Adipocyte (in vitro differentiated cells): ENCODE data around the gene OR14A16.

Experiments used
- DNase-seq: peaks from one replicate; pipeline ENCODE4 v3.0.0-alpha.2; 2015; ENCODE audit warnings: low read depth
- H3K27me3 ChIP-seq: replicated peaks from 2 replicates; pipeline ENCODE4 v1.7.0; 2013; ENCODE audit warnings: mild to moderate bottlenecking, low read length, moderate library complexity; ENCODE audit not compliant: control insufficient read depth, insufficient read depth
- H3K36me3 ChIP-seq: 2 replicates; pipeline ENCODE4 v1.7.0; 2013; ENCODE audit warnings: low read length, mild to moderate bottlenecking, moderate library complexity; ENCODE audit not compliant: control insufficient read depth, insufficient read depth, severe bottlenecking
- H3K4me1 ChIP-seq: 2 replicates; pipeline ENCODE4 v1.7.0; 2013; ENCODE audit warnings: mild to moderate bottlenecking, low read length, moderate library complexity; ENCODE audit not compliant: control insufficient read depth, insufficient read depth
- H3K4me3 ChIP-seq: 2 replicates; pipeline ENCODE4 v1.7.0; 2013; ENCODE audit warnings: mild to moderate bottlenecking, low read length, moderate library complexity
- H3K9ac ChIP-seq: 2 replicates; pipeline ENCODE4 v1.7.0; 2013; ENCODE audit warnings: mild to moderate bottlenecking, low read length, moderate library complexity
- H3K9me3 ChIP-seq: 2 replicates; pipeline ENCODE4 v1.7.0; 2013; ENCODE audit warnings: mild to moderate bottlenecking, low read length, moderate library complexity; ENCODE audit not compliant: control insufficient read depth

Gene OR14A16

GRCh38 chr1:247845011-247845692 lies 21.2 kb upstream of the OR14A16 start:
- no peak for DNase-seq
- Histone ChIP-seq H3K27me3 (no peaks in the 10 kb centered on the region), H3K4me3 (no peak overlapping the region), H3K9ac (no peak overlapping the region), H3K9me3 (no peaks in the 10 kb centered on the region), H3K36me3 (no peaks in the 10 kb centered on the region), H3K4me1 (no peaks in the 10 kb centered on the region)

GRCh38 chr1:247843411-247843810 lies 19.5 kb upstream of the OR14A16 start:
- Histone ChIP-seq H3K4me3 (no peak overlapping the region), H3K4me1 (no peaks in the 10 kb centered on the region), H3K27me3 (no peaks in the 10 kb centered on the region), H3K36me3 (no peaks in the 10 kb centered on the region), H3K9me3 (no peaks in the 10 kb centered on the region), H3K9ac (no peak overlapping the region)
- no peak for DNase-seq

DNA sequence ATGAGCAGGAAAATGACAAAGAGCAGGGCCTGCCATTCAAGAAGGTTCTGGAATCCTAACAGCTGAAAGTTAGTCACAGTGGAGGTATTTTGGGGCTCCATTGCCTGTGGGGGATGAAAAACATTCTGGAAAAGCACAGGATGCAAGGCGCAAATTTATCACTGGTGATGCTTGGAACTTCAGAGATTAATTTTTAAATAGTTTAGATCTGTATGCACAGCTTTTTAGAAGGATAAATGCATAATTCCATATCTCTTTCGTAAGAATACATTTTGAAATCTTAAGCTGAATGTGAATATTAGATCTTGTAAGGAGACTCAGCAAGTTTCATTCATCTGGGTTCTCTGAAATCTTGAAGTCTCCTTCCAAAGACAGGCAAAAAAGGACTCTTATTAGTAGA lies 17.9 kb upstream of the OR14A16 start, which contains the start of gene OR11L1:
Gene OR11L1, minus strand, starts transcription at position 101 of the 400 bp plus-strand sequence. Its CDS starts 0 bp downstream, at position 101.
- Histone ChIP-seq H3K4me1 (no peaks in the 10 kb centered on the region), H3K9me3 (no peaks in the 10 kb centered on the region), H3K36me3 (no peaks in the 10 kb centered on the region), H3K4me3 (no peak within 1 kb of the TSS), H3K9ac (no peak within 1 kb of the TSS), H3K27me3 (no peaks in the 10 kb centered on the region)
- DNase-seq, result no peak

- H3K9ac ChIP-seq, result no peak overlapping the region
- H3K36me3 ChIP-seq, result no peaks in the 10 kb centered on the region
- no peaks in the 10 kb centered on the region for H3K9me3 ChIP-seq
- H3K4me1 ChIP-seq, result no peaks in the 10 kb centered on the region
- H3K4me3 ChIP-seq, result no peak overlapping the region
- H3K27me3 ChIP-seq, result no peaks in the 10 kb centered on the region
- no peak for DNase-seq
These were observed 16.9 kb upstream of the OR14A16 start for GRCh38 chr1:247840818-247841217.

DNA sequence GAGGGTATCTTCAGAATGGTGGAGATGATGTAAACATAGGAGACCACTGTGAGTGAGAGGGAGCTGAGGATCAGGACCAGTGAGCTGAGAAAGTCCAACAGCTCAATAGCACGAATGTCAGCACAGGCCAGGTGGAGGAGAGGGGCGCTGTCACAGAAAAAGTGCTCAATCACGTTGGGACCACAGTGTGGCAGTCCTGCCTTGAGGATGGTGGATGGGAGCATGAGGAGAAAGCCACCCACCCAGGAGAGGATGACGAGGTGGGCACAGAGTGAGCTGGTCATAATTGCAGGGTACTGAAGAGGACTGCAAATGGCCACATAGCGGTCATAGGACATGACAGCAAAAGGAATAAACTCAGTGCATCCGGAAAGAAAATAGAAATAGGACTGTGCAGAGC lies 9.7 kb upstream of the OR14A16 start:
- Histone ChIP-seq H3K9ac (no peak overlapping the region), H3K4me1 (no peaks in the 10 kb centered on the region), H3K27me3 (no peaks in the 10 kb centered on the region), H3K4me3 (no peak overlapping the region), H3K36me3 (no peaks in the 10 kb centered on the region), H3K9me3 (no peaks in the 10 kb centered on the region)
- no peak for DNase-seq

DNA sequence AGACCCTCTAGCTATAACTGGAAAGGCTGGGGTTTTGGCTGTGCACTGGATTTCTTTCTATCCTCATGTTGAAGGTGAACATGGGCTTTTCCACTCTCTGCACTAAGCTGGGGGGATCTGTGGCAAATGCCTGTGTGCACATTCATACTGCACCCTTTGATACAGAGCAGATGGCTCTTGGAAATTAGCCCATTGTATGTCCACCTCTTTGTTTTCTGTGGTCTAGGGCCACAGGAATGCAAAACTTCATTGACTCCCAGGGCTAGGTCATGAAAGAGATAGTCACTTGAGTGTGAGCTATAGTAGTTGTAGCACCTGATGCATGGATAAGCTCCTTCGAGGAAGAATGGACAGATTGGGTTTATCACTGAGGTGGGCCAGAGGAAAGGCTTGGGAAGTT lies 5.7 kb upstream of the OR14A16 start:
- H3K9ac ChIP-seq, result no peak overlapping the region
- no peaks in the 10 kb centered on the region for H3K9me3 ChIP-seq
- no peak for DNase-seq
- H3K4me1 ChIP-seq, result no peaks in the 10 kb centered on the region
- no peaks in the 10 kb centered on the region for H3K27me3 ChIP-seq
- H3K36me3 ChIP-seq, result no peaks in the 10 kb centered on the region
- no peak overlapping the region for H3K4me3 ChIP-seq

- H3K4me3 ChIP-seq, result no peak overlapping the region
These were observed 1.4 kb upstream of the OR14A16 start for GRCh38 chr1:247825362-247825761.

DNA sequence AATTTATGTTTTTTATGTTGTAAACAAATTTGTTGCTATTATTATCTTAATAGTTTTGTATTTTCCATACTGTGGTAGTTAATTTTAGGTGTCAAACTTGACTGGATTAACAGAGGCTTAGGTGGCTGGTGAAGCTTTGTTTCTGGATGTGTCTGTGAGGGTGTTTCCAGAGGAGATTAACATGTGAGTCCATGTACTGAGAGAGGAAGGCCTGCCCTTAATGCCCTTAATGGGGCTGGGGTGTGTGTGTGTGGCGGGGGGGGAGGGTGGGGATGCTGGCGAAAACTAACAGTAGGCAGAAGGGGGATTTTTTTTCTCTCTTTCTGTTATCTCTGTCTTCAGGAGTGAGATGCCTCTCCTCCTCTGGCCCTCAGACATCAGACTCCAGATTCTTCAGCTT lies 1.9 kb downstream of the OR14A16 start:
- Histone ChIP-seq H3K4me1 (no peaks in the 10 kb centered on the region), H3K4me3 (no peak overlapping the region), H3K9me3 (no peaks in the 10 kb centered on the region), H3K36me3 (no peaks in the 10 kb centered on the region), H3K27me3 (no peaks in the 10 kb centered on the region), H3K9ac (no peak overlapping the region)
- DNase-seq, result no peak

More at GRCh38 chr1:247825362-247825761, 1.4 kb upstream of the OR14A16 start:
- no peaks in the 10 kb centered on the region for H3K27me3 ChIP-seq
- no peak for DNase-seq
- H3K4me1 ChIP-seq, result no peaks in the 10 kb centered on the region
- no peaks in the 10 kb centered on the region for H3K36me3 ChIP-seq
- no peak overlapping the region for H3K9ac ChIP-seq
- H3K9me3 ChIP-seq, result no peaks in the 10 kb centered on the region

DNA sequence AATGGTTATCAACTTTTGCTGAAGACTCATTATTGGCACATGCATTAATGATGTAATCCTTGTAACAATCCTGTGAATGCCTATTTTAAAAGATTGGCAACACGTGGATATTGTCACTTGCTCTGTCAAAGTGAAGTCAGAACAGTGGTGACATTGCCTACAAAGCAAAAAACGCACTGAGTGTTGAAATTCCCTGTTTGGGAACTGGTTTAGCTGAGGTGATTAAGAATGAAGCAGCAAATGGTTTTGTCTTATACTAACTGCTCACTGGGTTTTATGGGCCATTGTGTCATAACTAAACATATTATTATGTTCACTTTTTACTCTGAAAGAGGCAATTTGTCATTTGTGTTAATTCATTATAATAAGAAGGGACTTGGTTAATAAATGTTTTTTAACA lies 11.3 kb downstream of the OR14A16 start:
- no peak for DNase-seq
- Histone ChIP-seq H3K36me3 (no peaks in the 10 kb centered on the region), H3K9me3 (peaks cover 4% of the 10 kb centered on the region), H3K4me3 (no peak overlapping the region), H3K9ac (no peak overlapping the region), H3K27me3 (no peaks in the 10 kb centered on the region), H3K4me1 (no peaks in the 10 kb centered on the region)

GRCh38 chr1:247797518-247797917 lies 26.4 kb downstream of the OR14A16 start:
- Histone ChIP-seq H3K9me3 (no peaks in the 10 kb centered on the region), H3K27me3 (no peaks in the 10 kb centered on the region), H3K36me3 (no peaks in the 10 kb centered on the region), H3K9ac (no peak overlapping the region), H3K4me3 (no peak overlapping the region), H3K4me1 (no peaks in the 10 kb centered on the region)
- no peak for DNase-seq

- Histone ChIP-seq H3K27me3 (no peaks in the 10 kb centered on the region), H3K36me3 (no peaks in the 10 kb centered on the region), H3K4me3 (no peak overlapping the region), H3K9me3 (no peaks in the 10 kb centered on the region), H3K4me1 (no peaks in the 10 kb centered on the region), H3K9ac (no peak overlapping the region)
- no peak for DNase-seq
These were observed 54.3 kb downstream of the OR14A16 start for GRCh38 chr1:247769603-247770002.
